ENCODE measurements around the gene DENND5A. TPM values are rescaled to one million over a fixed set of nuclear protein-coding genes. Genes with fewer than 3 reads are reported as not detected.

The DENND5A gene
- 239 TPM for total RNA-seq

GRCh38 chr11:9265211-9266131 is at the start of gene DENND5A:
Gene DENND5A (minus strand): TSS chr11:9265350. CDS start chr11:9265069, 281 bp downstream.

GRCh38 chr11:9314291-9315077 is 49.3 kb upstream of the DENND5A start, which contains the start of gene TMEM41B:
Gene TMEM41B (minus strand): TSS chr11:9314593. CDS start chr11:9314441, 152 bp downstream.

GRCh38 chr11:9091044-9091922 is 173.9 kb downstream of the DENND5A start, which contains the start of gene SCUBE2:
Gene SCUBE2 (minus strand): TSS chr11:9091599. CDS start chr11:9091528, 71 bp downstream.

Small RNA genes lying within 50 kb of the gene (small RNA-seq; reads per million reads assigned to genes)
- gene MIR5691 (ENCODE audit: low replicate concordance) (not detected), gene RF00017 (ENCODE audit: low replicate concordance) (not detected)

Other genes with a start within 250 kb of the DENND5A start
- gene SCUBE2, start 173.8 kb downstream of the DENND5A start, total RNA-seq: 7.2 TPM
- 42.9 TPM for gene TMEM41B, start 49.2 kb upstream of the DENND5A start, total RNA-seq
- gene IPO7, start 119.3 kb upstream of the DENND5A start, total RNA-seq: 241 TPM
- 39.1 TPM for gene ZNF143, start 195.7 kb upstream of the DENND5A start, total RNA-seq